ENCODE measurements around the gene XPO1.

- no peak for TF ChIP-seq CTCF (IDR thresholded peaks at IDR 0.05)
- no peak for TF ChIP-seq ZFX (IDR thresholded peaks at IDR 0.05; ENCODE audit: borderline replicate concordance)
Measured at GRCh38 chr2:61432990-61433389, 105.2 kb downstream of the XPO1 start.

Data from 22Rv1 (cell line).